GM06990 (cell line): ENCODE measurements around the gene SLC25A44.

ENCODE experiments used
- DNase-seq: peaks from one replicate; pipeline ENCODE4 v3.0.0-alpha.2; 2011; ENCODE audit not compliant: insufficient read length; ENCODE audit errors: extremely low read depth
- H3K27me3 ChIP-seq: replicated peaks from 2 replicates; pipeline ENCODE4 v1.6.0; 2011; ENCODE audit warnings: low read length; ENCODE audit not compliant: control insufficient read depth, insufficient read depth
- H3K36me3 ChIP-seq: 2 replicates; pipeline ENCODE4 v1.5.1; 2011; ENCODE audit warnings: low read length; ENCODE audit not compliant: control insufficient read depth, insufficient read depth
- H3K4me3 ChIP-seq: replicated peaks from 2 replicates; pipeline ENCODE4 v1.5.1; 2011; ENCODE audit warnings: low read depth, mild to moderate bottlenecking, control low read depth, low read length
- CTCF ChIP-seq: IDR thresholded peaks from 2 replicates; pipeline ENCODE4 v1.5.1; 2011; ENCODE audit warnings: low read length, control low read depth, mild to moderate bottlenecking, inconsistent platforms; ENCODE audit not compliant: insufficient read depth, poor library complexity, severe bottlenecking

SLC25A44 gene

GRCh38 chr1:156241926-156242325 lies 48.0 kb downstream of the SLC25A44 start, which contains the start of gene BGLAP:
TSS of gene BGLAP (plus strand) at chr1:156242184. CDS start at chr1:156242232, 48 bp downstream.
- Histone ChIP-seq H3K4me3 (no peak within 1 kb of the TSS), H3K27me3 (no peaks in the 10 kb centered on the region), H3K36me3 (peaks cover 12% of the 10 kb centered on the region)
- TF ChIP-seq CTCF, result no peak
- DNase-seq, result no peak

DNA sequence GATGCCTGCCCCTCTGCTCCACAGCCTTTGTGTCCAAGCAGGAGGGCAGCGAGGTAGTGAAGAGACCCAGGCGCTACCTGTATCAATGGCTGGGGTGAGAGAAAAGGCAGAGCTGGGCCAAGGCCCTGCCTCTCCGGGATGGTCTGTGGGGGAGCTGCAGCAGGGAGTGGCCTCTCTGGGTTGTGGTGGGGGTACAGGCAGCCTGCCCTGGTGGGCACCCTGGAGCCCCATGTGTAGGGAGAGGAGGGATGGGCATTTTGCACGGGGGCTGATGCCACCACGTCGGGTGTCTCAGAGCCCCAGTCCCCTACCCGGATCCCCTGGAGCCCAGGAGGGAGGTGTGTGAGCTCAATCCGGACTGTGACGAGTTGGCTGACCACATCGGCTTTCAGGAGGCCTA lies 48.8 kb downstream of the SLC25A44 start:
- no peak for TF ChIP-seq CTCF
- H3K36me3 ChIP-seq, result peaks cover 12% of the 10 kb centered on the region
- no peak overlapping the region for H3K4me3 ChIP-seq
- H3K27me3 ChIP-seq, result no peaks in the 10 kb centered on the region
- DNase-seq, result no peak

DNA sequence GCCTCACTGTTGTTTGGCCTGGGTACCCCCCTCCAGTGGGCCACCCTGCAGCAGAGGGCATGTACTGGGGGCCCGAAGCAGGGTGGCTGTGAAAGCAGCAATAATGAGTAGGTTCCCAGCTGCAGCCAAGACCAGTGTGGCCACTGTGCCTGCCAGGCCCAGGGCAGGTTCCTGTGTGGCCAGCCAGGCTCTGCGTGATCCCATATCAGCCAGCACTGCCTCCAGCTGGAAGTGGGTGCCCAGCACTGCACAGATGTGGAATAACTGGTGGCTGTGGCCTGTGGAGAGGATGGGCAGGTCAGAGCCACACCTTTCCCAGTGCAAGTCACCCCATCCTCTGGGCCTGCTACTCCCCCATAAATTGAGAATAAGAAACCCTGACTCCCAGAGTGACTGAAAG lies 50.2 kb downstream of the SLC25A44 start:
- DNase-seq, result no peak
- no peak for TF ChIP-seq CTCF
- no peak overlapping the region for H3K4me3 ChIP-seq
- peaks cover 7% of the 10 kb centered on the region for H3K36me3 ChIP-seq
- H3K27me3 ChIP-seq, result no peaks in the 10 kb centered on the region

DNA sequence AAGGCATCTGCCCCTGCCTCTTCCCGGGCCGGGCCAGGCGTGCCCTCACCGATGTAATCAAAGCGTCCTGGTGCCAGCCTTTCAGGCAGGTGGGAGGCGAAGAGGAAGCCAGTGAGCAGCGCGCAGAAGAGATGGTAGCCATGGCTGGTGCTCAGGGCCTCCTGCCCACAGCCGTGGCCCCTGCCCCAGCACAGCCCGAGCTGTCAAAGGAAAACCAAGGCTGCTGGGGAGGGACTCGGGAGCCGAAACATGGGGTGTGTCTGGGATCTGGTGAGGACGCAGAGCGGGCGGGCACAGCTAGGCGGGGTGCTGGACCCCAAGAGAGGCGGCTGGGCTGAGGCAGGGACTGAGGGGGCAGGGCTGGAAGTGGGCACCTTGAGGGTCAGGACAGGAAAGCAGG lies 50.8 kb downstream of the SLC25A44 start:
- Histone ChIP-seq H3K36me3 (peaks cover 9% of the 10 kb centered on the region), H3K4me3 (no peak overlapping the region), H3K27me3 (no peaks in the 10 kb centered on the region)
- TF ChIP-seq CTCF, result no peak
- DNase-seq, result no peak

DNA sequence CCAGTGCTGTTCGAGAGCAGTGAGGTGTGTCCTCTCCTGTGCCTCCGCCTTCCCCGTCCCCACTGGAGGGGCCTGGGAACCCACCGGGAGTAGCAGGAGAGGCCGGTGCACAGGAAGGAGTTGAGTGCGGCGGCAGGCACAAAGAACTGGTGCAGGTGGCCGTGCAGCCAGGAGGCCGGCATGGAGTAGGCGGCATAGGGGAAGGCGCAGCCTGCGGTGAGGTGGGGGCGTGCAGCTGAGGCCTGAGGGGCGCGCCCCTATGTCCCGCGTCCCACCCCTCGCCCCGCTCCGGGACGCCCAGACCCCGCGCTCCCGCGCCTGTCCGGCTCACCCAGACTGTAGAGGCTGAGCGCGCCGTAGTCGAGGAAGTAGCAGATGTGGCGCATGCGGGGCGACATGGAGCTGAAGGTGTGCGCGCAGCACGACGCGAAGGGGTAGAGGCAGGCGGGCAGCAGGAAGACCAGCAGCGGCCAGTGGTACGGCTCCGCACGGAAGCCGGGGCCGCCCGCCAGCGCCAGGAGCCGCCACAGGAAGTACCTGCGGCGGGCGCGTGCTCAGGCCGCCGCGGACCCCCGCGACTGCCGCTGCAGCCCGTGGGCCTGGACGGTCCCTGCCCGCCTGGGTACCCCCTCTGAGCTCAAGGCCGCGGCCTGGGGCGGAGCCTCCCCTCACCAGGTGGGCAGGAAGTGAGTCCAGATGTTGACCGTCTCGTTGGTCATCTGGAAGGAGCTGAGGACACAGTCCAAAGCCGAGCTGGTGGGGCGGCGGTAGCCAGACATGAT lies 51.7 kb downstream of the SLC25A44 start:
- DNase-seq, result peak; percentile 67
- Histone ChIP-seq H3K36me3 (peaks cover 14% of the 10 kb centered on the region), H3K27me3 (no peaks in the 10 kb centered on the region), H3K4me3 (peak overlapping the region; percentile 32)
- TF ChIP-seq CTCF, result no peak
